Sigmoid colon (tissue), 7 donors: ENCODE results near the gene PRCD. TPM values are rescaled to one million over a fixed set of nuclear protein-coding genes. Genes with fewer than 3 reads are reported as not detected.
A peak's percentile ranks its signal among the peaks of the same experiment; 100 is the strongest.

Source experiments
- DNase-seq: peaks from one replicate; pipeline ENCODE4 v3.0.0-alpha.2; 2019
- H3K27ac ChIP-seq, 4 donors: fragments of 200-600 bp; sonication (generic); one replicate each; pipeline ENCODE4 v1.5.1; 2016 to 2019; ENCODE audit warnings: mild to moderate bottlenecking in 1 of 4
- H3K27me3 ChIP-seq, 3 donors: fragments of 200-600 bp; sonication (generic); one replicate each; pipeline ENCODE4 v1.5.1; 2019; ENCODE audit warnings: mild to moderate bottlenecking in 1 of 3
- H3K36me3 ChIP-seq, 4 donors: fragments of 200-600 bp; sonication (generic); one replicate each; pipeline ENCODE4 v1.5.1; 2016 to 2019
- H3K4me1 ChIP-seq, 4 donors: fragments of 200-600 bp; sonication (generic); one replicate each; pipeline ENCODE4 v1.5.1; 2017 to 2019
- H3K4me3 ChIP-seq, 4 donors: fragments of 200-600 bp; sonication (generic); one replicate each; pipeline ENCODE4 v1.5.1; 2017 to 2019; ENCODE audit warnings: mild to moderate bottlenecking in 2 of 4, moderate library complexity in 1 of 4
- H3K9me3 ChIP-seq, 4 donors: fragments of 200-600 bp in 3 of 4; sonication (generic) in 3 of 4; one replicate each; pipeline versions ENCODE4 v1.5.1 to v1.6.1; 2013 to 2019
- CTCF ChIP-seq, 4 experiments: fragments of 450-650 bp in 3 of 4; fragments of 200-600 bp in 1 of 4; IDR thresholded peaks; one replicate each; pipeline ENCODE4 v1.5.1; 2016 to 2019; ENCODE audit warnings: antibody characterized with exemption in 4 of 4, mild to moderate bottlenecking in 3 of 4, moderate library complexity in 2 of 4
- EP300 ChIP-seq, 4 donors: sonication (generic); formaldehyde crosslinking; IDR thresholded peaks; one replicate each; pipeline ENCODE4 v1.6.1; 2017; ENCODE audit warnings: antibody characterized with exemption in 4 of 4
- POLR2A ChIP-seq, 2 donors: fragments of 450-650 bp; IDR thresholded peaks; one replicate each; pipeline ENCODE4 v1.6.1; 2016; ENCODE audit warnings: antibody characterized with exemption in 2 of 2, mild to moderate bottlenecking in 2 of 2, moderate library complexity in 2 of 2
- POLR2AphosphoS5 ChIP-seq, 4 donors: sonication (generic); formaldehyde crosslinking; IDR thresholded peaks; one replicate each; pipeline ENCODE4 v1.6.1; 2017; ENCODE audit warnings: antibody characterized with exemption in 4 of 4
- WGBS, 2 donors: extraction: QIAGEN DNeasy Blood & Tissue Kit; methylation state at CpG; one replicate each; pipeline ENCODE4 v1.1.7; 2013; 5-methylcytosine and 5-hydroxymethylcytosine counted together
- intact Hi-C: fragments of 100-400 bp; cut with DNase I; formaldehyde crosslinking; loops from one replicate; pipeline ENCODE4 v1.15.1; 2023
- polyA plus RNA-seq, 3 donors: library from polyadenylated mRNA; stranded (reverse); fragments of 200-250 nt; gene quantifications; one replicate each; pipeline ENCODE4 v1.2.3, GENCODE V29; 2013
- total RNA-seq, 4 donors: library from RNA; depleted of rRNA; stranded (reverse); fragments of >200 nt; gene quantifications; one replicate each; pipeline ENCODE4 v1.1.0, GENCODE V29; 2016
- donor health status: healthy with polysubstance abuse.
- donor health status: Bipolar disorder and iron deficiency.
- donor health status: healthy.

PRCD gene
- total and polyA plus RNA-seq, 7 donors = 1.1 to 7.1 (median 5.3) TPM; not detected in 1

- intact Hi-C loops = no loop called here
- DNase-seq = no peak
- peaks cover 0 to 56% (median 48%) of the 10 kb centered on the region in 4 donors for H3K4me1 ChIP-seq
- peak overlapping the region in 2 of 4 donors; percentile 1 for H3K4me3 ChIP-seq
- peak overlapping the region; percentile 80 to 82 (median 80) for H3K27ac ChIP-seq
- H3K9me3 ChIP-seq = no peaks in the 10 kb centered on the region
- peaks cover 0 to 21% (median 9%) of the 10 kb centered on the region in 3 donors for H3K27me3 ChIP-seq
- WGBS, 2 donors = 58 to 80% methylated on average over 15 of the region's 15 CpGs
- TF ChIP-seq POLR2AphosphoS5 (IDR thresholded peaks at IDR 0.05) (no peak), POLR2A (IDR thresholded peaks at IDR 0.05) (no peak), CTCF (IDR thresholded peaks at IDR 0.05) (no peak), EP300 (IDR thresholded peaks at IDR 0.05) (no peak)
- H3K36me3 ChIP-seq = no peaks in the 10 kb centered on the region
Observed at GRCh38 chr17:76528156-76528527, 11.7 kb upstream of the PRCD start.

- H3K27ac ChIP-seq = peak overlapping the region; percentile 80 to 82 (median 80)
- peak overlapping the region in 1 of 4 donors; percentile 1 for H3K4me3 ChIP-seq
- TF ChIP-seq POLR2A (IDR thresholded peaks at IDR 0.05) (no peak), CTCF (IDR thresholded peaks at IDR 0.05) (no peak), POLR2AphosphoS5 (IDR thresholded peaks at IDR 0.05) (no peak), EP300 (IDR thresholded peaks at IDR 0.05) (no peak)
- H3K4me1 ChIP-seq = peaks cover 0 to 52% (median 45%) of the 10 kb centered on the region in 4 donors
- 50 to 53% methylated on average over 31 of the region's 31 CpGs for WGBS, 2 donors
- H3K9me3 ChIP-seq = no peaks in the 10 kb centered on the region
- peaks cover 0 to 16% (median 4%) of the 10 kb centered on the region in 3 donors for H3K27me3 ChIP-seq
- no peaks in the 10 kb centered on the region for H3K36me3 ChIP-seq
- DNase-seq = no peak
- intact Hi-C loops = no loop called here
Observed at GRCh38 chr17:76528528-76529223, 11.2 kb upstream of the PRCD start.

GRCh38 chr17:76529224-76530094 is 10.4 kb upstream of the PRCD start:
- Histone ChIP-seq H3K4me3 (no peak overlapping the region), H3K4me1 (peaks cover 0 to 50% (median 45%) of the 10 kb centered on the region in 4 donors), H3K9me3 (no peaks in the 10 kb centered on the region), H3K27me3 (peaks cover 0 to 15% (median 3%) of the 10 kb centered on the region in 3 donors), H3K36me3 (no peaks in the 10 kb centered on the region), H3K27ac (peak overlapping the region; percentile 80 to 82 (median 80))
- intact Hi-C loops = no loop called here
- DNase-seq = peak; percentile 97
- peak; percentile 10 to 71 (median 60) for TF ChIP-seq POLR2AphosphoS5 (IDR thresholded peaks at IDR 0.05)
- no peak for TF ChIP-seq EP300 (IDR thresholded peaks at IDR 0.05)
- 33 to 47% methylated on average over 20 of the region's 20 CpGs for WGBS, 2 donors

- Histone ChIP-seq H3K27ac (peak overlapping the region; percentile 80 to 82 (median 80)), H3K36me3 (no peaks in the 10 kb centered on the region), H3K9me3 (no peaks in the 10 kb centered on the region), H3K27me3 (peaks cover 0 to 18% (median 3%) of the 10 kb centered on the region in 3 donors), H3K4me1 (peaks cover 0 to 44% (median 38%) of the 10 kb centered on the region in 4 donors), H3K4me3 (no peak overlapping the region)
- WGBS, 2 donors = 51 to 68% methylated on average over 23 of the region's 23 CpGs
- intact Hi-C loops = no loop called here
- DNase-seq = peak; percentile 92
- TF ChIP-seq POLR2A (IDR thresholded peaks at IDR 0.05) (no peak), CTCF (IDR thresholded peaks at IDR 0.05) (no peak), EP300 (IDR thresholded peaks at IDR 0.05) (no peak), POLR2AphosphoS5 (IDR thresholded peaks at IDR 0.05) (no peak)
Observed at GRCh38 chr17:76530095-76530723, 9.6 kb upstream of the PRCD start.
